ENCODE results near the gene RABGEF1. TPM values are rescaled to one million over a fixed set of nuclear protein-coding genes. Genes with fewer than 3 reads are reported as not detected.
"Not testable (repeated sequence)": the region's sequence is repeated elsewhere in the genome, so short reads cannot be mapped to it uniquely, and the experiment has no call there.

RABGEF1 gene
- polyA plus RNA-seq, 4 donors = 9.7 to 22.3 (median 11.8) TPM

GRCh38 chr7:66843492-66843891 is 103.0 kb downstream of the RABGEF1 start:
- H3K4me1 ChIP-seq (ENCODE audit: control insufficient read depth in 3 of 3, insufficient read depth in 2 of 3, low read depth in 1 of 3, low read length in 2 of 3); H3K36me3 ChIP-seq (ENCODE audit: control insufficient read depth in 3 of 3, insufficient read depth in 2 of 3, low read depth in 1 of 3, low read length in 3 of 3); H3K27me3 ChIP-seq (ENCODE audit: control insufficient read depth in 3 of 3, insufficient read depth in 3 of 3, low read length in 3 of 3); FAIRE-seq; H3K9me3 ChIP-seq (ENCODE audit: control insufficient read depth in 2 of 2, insufficient read depth in 1 of 2, low read depth in 1 of 2, low read length in 1 of 2); H3K27ac ChIP-seq (ENCODE audit: low read depth in 1 of 3, low read length in 2 of 3): not testable (repeated sequence)
- 58 to 70% (median 69%) methylated on average over 7 of the region's 7 CpGs for WGBS, 3 donors
- peak overlapping the region in 1 of 3 donors; percentile 59 for H3K4me3 ChIP-seq (ENCODE audit: low read depth in 1 of 3, low read length in 3 of 3)
- DNase-seq = peak in 1 of 2 donors; percentile 15

DNA sequence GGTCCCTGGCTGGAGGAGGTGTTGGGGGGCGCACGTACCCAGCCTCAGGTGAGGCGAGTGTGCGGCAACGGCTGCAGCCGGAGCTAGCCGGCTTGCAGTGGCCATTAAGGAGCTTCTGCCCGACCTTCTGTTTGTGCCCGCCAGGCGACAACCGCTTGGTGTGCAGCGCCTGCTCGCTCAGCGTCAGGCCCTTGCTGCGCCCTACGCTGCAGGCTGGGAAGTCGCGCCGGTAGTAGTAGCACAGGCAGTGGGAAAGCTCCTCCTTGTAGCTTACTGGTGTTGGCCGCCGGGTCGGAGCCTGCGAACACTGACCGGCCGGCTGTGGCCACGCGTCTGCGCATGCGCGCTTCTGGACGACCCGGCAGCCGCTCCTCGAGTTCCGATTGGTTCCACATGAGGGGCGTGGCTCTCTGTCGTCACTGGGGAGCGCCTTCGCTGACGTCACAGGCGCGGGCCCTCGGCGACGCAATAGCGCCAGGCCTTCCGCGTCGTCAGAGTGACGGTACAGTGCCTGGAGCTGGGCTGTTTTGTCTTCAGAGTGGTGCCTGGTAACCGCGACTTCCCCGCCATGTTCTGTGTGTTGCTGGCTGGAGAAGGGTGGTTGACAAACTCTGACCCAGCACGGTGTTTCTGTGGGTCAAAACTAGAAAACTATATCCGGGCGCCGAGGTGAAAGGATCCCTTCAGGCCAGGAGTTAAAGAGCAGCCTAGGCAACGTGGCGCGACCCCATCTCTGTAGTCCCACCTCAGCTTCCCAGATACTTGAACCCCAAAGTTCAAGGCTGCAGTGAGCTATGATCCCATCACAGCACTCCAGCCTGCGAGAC is 104.2 kb downstream of the RABGEF1 start:
- Histone ChIP-seq H3K27ac (ENCODE audit: low read depth in 1 of 3, low read length in 2 of 3) (peak overlapping the region; percentile 80 to 94 (median 90)), H3K36me3 (ENCODE audit: control insufficient read depth in 3 of 3, insufficient read depth in 2 of 3, low read depth in 1 of 3, low read length in 3 of 3) (peaks cover 0 to 2% (median 0%) of the 10 kb centered on the region in 3 donors), H3K27me3 (ENCODE audit: control insufficient read depth in 3 of 3, insufficient read depth in 3 of 3, low read length in 3 of 3) (no peaks in the 10 kb centered on the region), H3K9me3 (ENCODE audit: control insufficient read depth in 2 of 2, insufficient read depth in 1 of 2, low read depth in 1 of 2, low read length in 1 of 2) (no peaks in the 10 kb centered on the region), H3K4me3 (ENCODE audit: low read depth in 1 of 3, low read length in 3 of 3) (peak overlapping the region; percentile 56 to 88 (median 59)), H3K4me1 (ENCODE audit: control insufficient read depth in 3 of 3, insufficient read depth in 2 of 3, low read depth in 1 of 3, low read length in 2 of 3) (peaks cover 0 to 3% (median 0%) of the 10 kb centered on the region in 3 donors)
- FAIRE-seq = no peak
- DNase-seq = peak; percentile 97 to 100
- 0 to 1% (median 0%) methylated on average over 60 to 61 of the region's 61 CpGs for WGBS, 3 donors

DNA sequence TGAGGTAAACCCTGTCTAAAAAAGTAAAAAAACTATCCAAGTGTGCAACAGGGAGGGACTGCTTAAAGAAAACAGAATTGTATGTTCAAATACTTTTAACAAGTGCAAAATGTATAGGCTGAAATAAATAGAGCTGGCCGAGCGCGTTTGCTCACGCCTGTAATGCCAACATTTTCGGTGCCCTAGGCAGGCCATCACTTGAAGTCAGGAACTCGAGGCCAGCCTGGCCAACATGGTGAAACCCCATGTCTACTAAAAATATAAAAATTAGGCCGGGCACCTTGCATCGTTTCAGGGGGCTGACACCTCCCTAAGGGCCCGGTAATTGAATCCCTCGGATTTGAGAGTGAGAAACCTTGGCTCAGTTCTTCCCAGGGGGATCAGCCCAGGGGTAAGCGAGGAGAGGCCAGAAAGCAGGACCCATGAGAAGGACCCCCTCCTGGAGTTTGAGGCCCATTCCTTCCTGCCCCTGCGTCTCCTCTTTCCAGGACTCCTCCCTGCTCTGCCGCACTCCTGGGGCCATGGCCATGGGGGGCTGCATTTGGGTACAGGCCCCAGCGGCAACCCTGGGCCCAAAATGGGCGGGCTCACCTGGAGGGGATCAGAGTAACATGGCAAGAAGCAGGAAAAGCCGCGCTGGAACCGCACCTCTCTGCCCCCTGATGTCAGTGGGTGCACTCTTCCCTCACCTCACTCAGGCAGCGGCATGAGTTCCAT is 105.0 kb downstream of the RABGEF1 start:
- FAIRE-seq (no peak), DNase-seq (peak in 1 of 2 donors; percentile 20)
- Histone ChIP-seq H3K27me3 (ENCODE audit: control insufficient read depth in 3 of 3, insufficient read depth in 3 of 3, low read length in 3 of 3) (no peaks in the 10 kb centered on the region), H3K9me3 (ENCODE audit: control insufficient read depth in 2 of 2, insufficient read depth in 1 of 2, low read depth in 1 of 2, low read length in 1 of 2) (no peaks in the 10 kb centered on the region), H3K36me3 (ENCODE audit: control insufficient read depth in 3 of 3, insufficient read depth in 2 of 3, low read depth in 1 of 3, low read length in 3 of 3) (peaks cover 0 to 2% (median 0%) of the 10 kb centered on the region in 3 donors), H3K4me1 (ENCODE audit: control insufficient read depth in 3 of 3, insufficient read depth in 2 of 3, low read depth in 1 of 3, low read length in 2 of 3) (peaks cover 0 to 3% (median 0%) of the 10 kb centered on the region in 3 donors), H3K27ac (ENCODE audit: low read depth in 1 of 3, low read length in 2 of 3) (peak overlapping the region; percentile 80 to 94 (median 90)), H3K4me3 (ENCODE audit: low read depth in 1 of 3, low read length in 3 of 3) (peak overlapping the region; percentile 37 to 88 (median 59))
- WGBS, 3 donors = 65 to 77% (median 75%) methylated on average over 18 to 19 of the region's 19 CpGs

- peak overlapping the region in 1 of 3 donors; percentile 94 for H3K27ac ChIP-seq (ENCODE audit: low read depth in 1 of 3, low read length in 2 of 3)
- not testable (repeated sequence) for H3K36me3 ChIP-seq (ENCODE audit: control insufficient read depth in 3 of 3, insufficient read depth in 2 of 3, low read depth in 1 of 3, low read length in 3 of 3); DNase-seq; FAIRE-seq; H3K4me3 ChIP-seq (ENCODE audit: low read depth in 1 of 3, low read length in 3 of 3); H3K4me1 ChIP-seq (ENCODE audit: control insufficient read depth in 3 of 3, insufficient read depth in 2 of 3, low read depth in 1 of 3, low read length in 2 of 3); H3K9me3 ChIP-seq (ENCODE audit: control insufficient read depth in 2 of 2, insufficient read depth in 1 of 2, low read depth in 1 of 2, low read length in 1 of 2); H3K27me3 ChIP-seq (ENCODE audit: control insufficient read depth in 3 of 3, insufficient read depth in 3 of 3, low read length in 3 of 3)
- WGBS, 3 donors = 92 to 96% (median 95%) methylated on average over 4 of the region's 4 CpGs
Measured at GRCh38 chr7:66846096-66846445, 105.5 kb downstream of the RABGEF1 start.

DNA sequence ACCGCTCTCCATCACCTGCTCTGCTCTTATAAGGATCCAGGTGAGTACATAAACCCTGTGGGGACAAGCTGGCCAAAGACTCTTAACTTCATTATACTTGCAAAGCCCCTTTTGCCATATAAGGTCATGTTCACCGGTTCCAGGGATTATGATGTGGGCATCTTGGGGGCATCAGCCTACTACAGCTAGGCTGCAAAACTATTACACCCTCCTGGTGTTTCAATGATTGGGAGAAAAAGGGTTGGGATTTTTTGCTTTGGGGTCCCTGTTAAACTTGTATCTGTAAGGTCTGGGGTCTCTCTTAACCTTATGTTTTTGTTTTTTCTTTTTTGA is 107.0 kb downstream of the RABGEF1 start:
- H3K36me3 ChIP-seq (ENCODE audit: control insufficient read depth in 3 of 3, insufficient read depth in 2 of 3, low read depth in 1 of 3, low read length in 3 of 3); H3K27me3 ChIP-seq (ENCODE audit: control insufficient read depth in 3 of 3, insufficient read depth in 3 of 3, low read length in 3 of 3); H3K4me1 ChIP-seq (ENCODE audit: control insufficient read depth in 3 of 3, insufficient read depth in 2 of 3, low read depth in 1 of 3, low read length in 2 of 3); H3K4me3 ChIP-seq (ENCODE audit: low read depth in 1 of 3, low read length in 3 of 3); H3K27ac ChIP-seq (ENCODE audit: low read depth in 1 of 3, low read length in 2 of 3); FAIRE-seq; H3K9me3 ChIP-seq (ENCODE audit: control insufficient read depth in 2 of 2, insufficient read depth in 1 of 2, low read depth in 1 of 2, low read length in 1 of 2); DNase-seq: not testable (repeated sequence)
- 32 to 60% (median 55%) methylated on average over 1 of the region's 2 CpGs for WGBS, 3 donors

- Histone ChIP-seq H3K27ac (ENCODE audit: low read depth in 1 of 3, low read length in 2 of 3) (no peak overlapping the region), H3K4me1 (ENCODE audit: control insufficient read depth in 3 of 3, insufficient read depth in 2 of 3, low read depth in 1 of 3, low read length in 2 of 3) (peaks cover 0 to 3% (median 0%) of the 10 kb centered on the region in 3 donors), H3K27me3 (ENCODE audit: control insufficient read depth in 3 of 3, insufficient read depth in 3 of 3, low read length in 3 of 3) (no peaks in the 10 kb centered on the region), H3K4me3 (ENCODE audit: low read depth in 1 of 3, low read length in 3 of 3) (no peak overlapping the region), H3K36me3 (ENCODE audit: control insufficient read depth in 3 of 3, insufficient read depth in 2 of 3, low read depth in 1 of 3, low read length in 3 of 3) (peaks cover 0 to 2% (median 0%) of the 10 kb centered on the region in 3 donors), H3K9me3 (ENCODE audit: control insufficient read depth in 2 of 2, insufficient read depth in 1 of 2, low read depth in 1 of 2, low read length in 1 of 2) (no peaks in the 10 kb centered on the region)
- WGBS, 3 donors = 73 to 87% (median 81%) methylated on average over 9 of the region's 9 CpGs
- DNase-seq (no peak), FAIRE-seq (no peak)
Measured at GRCh38 chr7:66847879-66848790, 107.6 kb downstream of the RABGEF1 start.

DNA sequence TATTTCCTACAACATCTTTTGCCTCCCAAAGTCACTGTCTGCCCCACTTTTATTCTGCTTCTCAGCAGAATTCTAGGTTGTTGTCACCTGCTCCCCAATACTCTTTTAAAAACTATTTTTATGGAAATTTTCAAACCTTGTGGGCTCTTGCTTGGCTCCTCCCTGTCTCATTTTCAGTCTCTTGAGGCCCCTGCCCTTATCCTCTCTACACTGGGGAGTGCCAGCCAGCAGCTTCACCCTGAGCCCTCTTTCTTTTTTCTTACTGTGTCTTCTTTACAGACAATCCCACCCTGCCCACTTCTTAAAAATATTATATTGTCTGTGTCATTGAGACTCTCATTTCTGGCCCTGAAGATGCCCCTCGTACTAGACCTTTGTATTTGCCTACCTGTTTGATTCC is 118.8 kb downstream of the RABGEF1 start:
- Histone ChIP-seq H3K4me3 (ENCODE audit: low read depth in 1 of 3, low read length in 3 of 3) (no peak overlapping the region), H3K27me3 (ENCODE audit: control insufficient read depth in 3 of 3, insufficient read depth in 3 of 3, low read length in 3 of 3) (no peaks in the 10 kb centered on the region), H3K9me3 (ENCODE audit: control insufficient read depth in 2 of 2, insufficient read depth in 1 of 2, low read depth in 1 of 2, low read length in 1 of 2) (no peaks in the 10 kb centered on the region), H3K4me1 (ENCODE audit: control insufficient read depth in 3 of 3, insufficient read depth in 2 of 3, low read depth in 1 of 3, low read length in 2 of 3) (no peaks in the 10 kb centered on the region), H3K27ac (ENCODE audit: low read depth in 1 of 3, low read length in 2 of 3) (no peak overlapping the region), H3K36me3 (ENCODE audit: control insufficient read depth in 3 of 3, insufficient read depth in 2 of 3, low read depth in 1 of 3, low read length in 3 of 3) (peaks cover 2 to 33% (median 6%) of the 10 kb centered on the region in 3 donors)
- 90 to 100% (median 97%) methylated on average over 1 of the region's 1 CpG for WGBS, 3 donors
- DNase-seq = no peak
- no peak for FAIRE-seq
